AG04450 (cell line): ENCODE measurements around the gene GH2. TPM values are rescaled to one million over a fixed set of nuclear protein-coding genes. Genes with fewer than 3 reads are reported as not detected.
"Not testable (repeated sequence)": the region's sequence is repeated elsewhere in the genome, so short reads cannot be mapped to it uniquely, and the experiment has no call there.

Experiments
- CTCF ChIA-PET: fragments of 300-600, 350-600 bp; formaldehyde crosslinking; extraction: SDS; loops from one replicate; lab custom pipeline; 2022; ENCODE audit warnings: antibody characterized with exemption, inconsistent platforms; lab: Charles Lee
- POLR2A ChIA-PET: fragments of 350-600 bp; formaldehyde crosslinking; extraction: SDS; loops from one replicate; lab custom pipeline; 2021; ENCODE audit warnings: antibody characterized with exemption, inconsistent platforms; lab: Yijun Ruan, JAX
- DNase-seq: peaks from one replicate; pipeline ENCODE4 v3.0.0-alpha.2; 2011; ENCODE audit warnings: low read depth, low spot score
- H3K27ac ChIP-seq: one replicate; pipeline ENCODE4 v1.5.1; 2012; ENCODE audit warnings: low read depth, low read length, control low read depth
- H3K27me3 ChIP-seq: one replicate; pipeline ENCODE4 v1.6.0; 2012; ENCODE audit warnings: low read length; ENCODE audit not compliant: control insufficient read depth, insufficient read depth
- H3K4me3 ChIP-seq: 2 replicates; pipeline ENCODE4 v1.5.1; 2011; ENCODE audit warnings: mild to moderate bottlenecking, low read depth, low read length, control low read depth
- H3K9me3 ChIP-seq: 2 replicates; pipeline ENCODE4 v1.5.1; 2012; ENCODE audit warnings: low read length; ENCODE audit not compliant: control insufficient read depth, insufficient read depth
- polyA plus RNA-seq: library from polyadenylated mRNA; depleted of rRNA; stranded (reverse); fragments of >200 nt; gene quantifications from 2 replicates; pipeline ENCODE4 v1.2.3, GENCODE V29; 2011
- TF ChIP-seq, protein P1 (sequence below): IDR thresholded peaks from 2 replicates; pipeline ENCODE4 v1.5.1; 2011; ENCODE audit warnings: low read depth, low read length, control low read depth, inconsistent platforms

Gene GH2
- polyA plus RNA-seq, 1 experiment, result not detected

DNA sequence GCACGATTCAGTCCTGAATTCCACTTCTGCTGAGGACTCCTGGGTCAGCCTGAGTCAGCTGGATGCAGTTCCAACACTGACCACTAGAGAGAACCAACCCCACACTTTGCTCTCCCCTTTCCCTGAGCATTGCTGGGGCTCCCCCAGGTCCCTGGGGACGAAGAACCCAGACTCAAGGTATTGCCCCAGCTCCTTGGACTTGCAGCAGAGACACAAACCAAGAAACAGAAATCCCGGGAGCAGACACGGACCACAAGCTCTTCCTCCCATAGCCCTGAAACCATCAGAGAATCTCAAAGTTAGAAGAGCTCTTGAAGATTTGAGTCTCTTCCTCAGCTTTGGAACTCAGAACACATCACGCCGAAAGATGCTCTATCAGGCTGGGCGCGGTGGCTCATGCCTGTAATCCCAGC, 37.6 kb upstream of the GH2 start:
- no peaks in the 10 kb centered on the region; the same call in 1 of the 2 replicates for H3K9me3 ChIP-seq
- H3K27me3 ChIP-seq, result peaks cover 20% of the 10 kb centered on the region
- DNase-seq, result peak; percentile 15
- TF ChIP-seq, protein P1, sequence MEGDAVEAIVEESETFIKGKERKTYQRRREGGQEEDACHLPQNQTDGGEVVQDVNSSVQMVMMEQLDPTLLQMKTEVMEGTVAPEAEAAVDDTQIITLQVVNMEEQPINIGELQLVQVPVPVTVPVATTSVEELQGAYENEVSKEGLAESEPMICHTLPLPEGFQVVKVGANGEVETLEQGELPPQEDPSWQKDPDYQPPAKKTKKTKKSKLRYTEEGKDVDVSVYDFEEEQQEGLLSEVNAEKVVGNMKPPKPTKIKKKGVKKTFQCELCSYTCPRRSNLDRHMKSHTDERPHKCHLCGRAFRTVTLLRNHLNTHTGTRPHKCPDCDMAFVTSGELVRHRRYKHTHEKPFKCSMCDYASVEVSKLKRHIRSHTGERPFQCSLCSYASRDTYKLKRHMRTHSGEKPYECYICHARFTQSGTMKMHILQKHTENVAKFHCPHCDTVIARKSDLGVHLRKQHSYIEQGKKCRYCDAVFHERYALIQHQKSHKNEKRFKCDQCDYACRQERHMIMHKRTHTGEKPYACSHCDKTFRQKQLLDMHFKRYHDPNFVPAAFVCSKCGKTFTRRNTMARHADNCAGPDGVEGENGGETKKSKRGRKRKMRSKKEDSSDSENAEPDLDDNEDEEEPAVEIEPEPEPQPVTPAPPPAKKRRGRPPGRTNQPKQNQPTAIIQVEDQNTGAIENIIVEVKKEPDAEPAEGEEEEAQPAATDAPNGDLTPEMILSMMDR, result peak; percentile 94
- no peak overlapping the region for H3K4me3 ChIP-seq
- no peak overlapping the region for H3K27ac ChIP-seq
- ChIA-PET POLR2A (no interaction called here), CTCF (interaction anchor here (0.7 to 4.6 kb wide), 29 partner anchors 8 to 372 kb away, joined by 3 to 110 read pairs (median 6); partner anchors contain the start of genes CD79B and ICAM2)

GRCh38 chr17:63918789-63919305, 37.1 kb upstream of the GH2 start, which contains the start of gene GH1:
Gene GH1, minus strand, starts transcription at chr17:63918839. Its CDS starts 63 bp downstream, at chr17:63918776.
- POLR2A ChIA-PET, H3K4me3 ChIP-seq, H3K27ac ChIP-seq, DNase-seq, H3K9me3 ChIP-seq: not testable (repeated sequence)
- CTCF ChIA-PET, result interaction anchor here (0.7 to 4.6 kb wide), 25 partner anchors 9 to 372 kb away, joined by 3 to 110 read pairs (median 5); partner anchors contain the start of genes CD79B and ICAM2
- H3K27me3 ChIP-seq, result peaks cover 20% of the 10 kb centered on the region

GRCh38 chr17:63918305-63918704, 36.6 kb upstream of the GH2 start:
- Histone ChIP-seq H3K27ac (no peak overlapping the region), H3K9me3 (no peaks in the 10 kb centered on the region; the same call in 1 of the 2 replicates), H3K27me3 (peaks cover 25% of the 10 kb centered on the region), H3K4me3 (no peak overlapping the region)
- TF ChIP-seq, protein P1, result peak; percentile 9; the same call in 1 of the 2 replicates
- CTCF ChIA-PET, result interaction anchor here (0.7 to 4.6 kb wide), 17 partner anchors 11 to 236 kb away, joined by 3 to 110 read pairs (median 5); partner anchors contain the start of genes CD79B and ICAM2
- POLR2A ChIA-PET, result no interaction called here
- no peak for DNase-seq

- TF ChIP-seq, protein P1, result no peak
- POLR2A ChIA-PET, result no interaction called here
- Histone ChIP-seq H3K27ac (no peak overlapping the region), H3K27me3 (peaks cover 25% of the 10 kb centered on the region), H3K9me3 (no peaks in the 10 kb centered on the region; the same call in 1 of the 2 replicates), H3K4me3 (no peak overlapping the region)
- DNase-seq, result no peak
- CTCF ChIA-PET, result interaction anchor here (0.5 to 4.6 kb wide), 8 partner anchors 50 to 237 kb away, joined by 3 to 110 read pairs (median 6); no protein-coding TSS in a partner anchor
Observed at GRCh38 chr17:63917646-63918045, 35.9 kb upstream of the GH2 start.

- peaks cover 28% of the 10 kb centered on the region for H3K27me3 ChIP-seq
- DNase-seq, H3K9me3 ChIP-seq, H3K27ac ChIP-seq, POLR2A ChIA-PET, H3K4me3 ChIP-seq: not testable (repeated sequence)
- CTCF ChIA-PET, result interaction anchor here (0.5 to 4.6 kb wide), 4 partner anchors 51 to 207 kb away, joined by 4 to 110 read pairs (median 6); no protein-coding TSS in a partner anchor
Observed at GRCh38 chr17:63917206-63917605, 35.5 kb upstream of the GH2 start.
